Activated CD8-positive, alpha-beta memory T cell treated with anti-CD3 and anti-CD28 coated beads, Interleukin-2, amount 50 U/mL, for 1 hour (primary cell): Measurements from ENCODE around the gene MEGF10.

Experiments used
- DNase-seq: peaks from one replicate; pipeline ENCODE4 v3.0.0-alpha.2; 2020; ENCODE audit errors: extremely low read depth

MEGF10 gene

DNA sequence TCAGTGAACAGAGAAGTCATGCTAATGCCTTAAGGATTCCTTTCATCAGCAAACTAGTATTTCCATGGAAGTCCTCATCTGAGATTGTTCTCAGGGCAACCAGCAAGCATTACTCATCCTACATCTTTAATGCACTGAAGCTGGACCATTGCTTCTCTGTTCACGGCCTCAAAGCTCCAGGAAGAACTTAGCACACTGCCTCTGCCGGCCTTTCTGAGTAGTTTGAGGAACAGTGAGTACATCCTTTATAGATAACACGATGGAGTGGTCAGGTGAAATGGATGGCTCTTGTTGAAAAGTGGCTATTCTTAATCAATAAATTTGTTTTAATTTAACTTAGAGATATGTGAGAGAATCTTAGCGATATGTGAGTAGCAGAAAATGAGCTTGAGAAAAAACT is 35.8 kb downstream of the MEGF10 start:
- DNase-seq = no peak

DNA sequence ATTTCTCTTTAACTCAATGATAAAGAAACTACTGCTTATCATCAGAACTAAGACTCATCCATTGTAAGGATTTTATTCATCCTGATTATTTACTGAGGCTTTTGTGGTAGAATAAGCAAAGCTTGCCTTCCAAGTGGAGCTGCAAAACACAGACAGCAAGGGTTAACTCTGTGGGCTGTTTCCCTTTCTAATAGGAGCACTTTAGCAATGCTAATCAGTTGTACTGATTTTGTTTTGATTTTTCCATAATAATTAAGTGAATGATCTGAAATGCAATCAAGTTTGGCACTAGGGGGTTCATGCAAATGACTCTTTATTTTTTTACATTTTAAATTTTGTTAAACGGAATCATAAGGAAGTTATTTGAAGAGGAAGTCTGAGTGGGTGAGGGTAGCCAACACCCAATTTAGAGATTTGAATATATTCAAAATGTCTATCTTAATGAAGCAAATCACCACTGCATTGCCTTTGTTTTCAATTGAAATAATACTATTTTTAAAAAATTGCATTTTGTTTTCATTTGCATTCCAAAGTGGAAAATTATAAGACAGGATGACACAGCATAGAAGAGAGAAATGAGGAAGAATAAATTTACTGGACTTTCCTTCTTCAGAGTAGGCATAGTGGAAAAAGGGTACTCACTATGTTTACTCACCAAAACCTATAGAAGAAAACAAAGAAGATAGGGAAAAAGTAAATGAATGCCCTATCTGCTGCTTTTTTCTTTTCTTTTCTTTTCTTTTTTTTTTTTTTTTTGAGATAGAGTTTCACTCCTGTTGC is 36.6 kb downstream of the MEGF10 start:
- no peak for DNase-seq

DNA sequence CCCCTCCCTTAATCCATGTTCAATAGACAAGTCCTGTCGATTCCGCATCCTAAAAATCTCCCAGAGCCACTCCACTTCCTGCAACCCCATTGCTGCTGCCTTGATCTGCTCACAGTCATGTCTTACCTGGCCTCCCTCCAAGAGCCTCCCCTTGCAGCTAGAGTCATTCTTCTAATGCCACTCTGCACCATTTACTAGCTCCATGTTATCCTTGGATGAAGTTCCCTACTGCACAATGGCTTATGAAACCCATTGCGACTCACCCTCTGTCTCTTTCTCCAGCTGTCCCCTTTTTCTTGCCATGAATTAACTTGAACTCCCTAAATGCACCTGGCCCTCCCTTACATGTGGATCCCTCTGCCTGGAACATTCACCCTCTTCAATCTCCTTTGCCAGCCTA is 39.5 kb downstream of the MEGF10 start:
- DNase-seq = no peak

DNA sequence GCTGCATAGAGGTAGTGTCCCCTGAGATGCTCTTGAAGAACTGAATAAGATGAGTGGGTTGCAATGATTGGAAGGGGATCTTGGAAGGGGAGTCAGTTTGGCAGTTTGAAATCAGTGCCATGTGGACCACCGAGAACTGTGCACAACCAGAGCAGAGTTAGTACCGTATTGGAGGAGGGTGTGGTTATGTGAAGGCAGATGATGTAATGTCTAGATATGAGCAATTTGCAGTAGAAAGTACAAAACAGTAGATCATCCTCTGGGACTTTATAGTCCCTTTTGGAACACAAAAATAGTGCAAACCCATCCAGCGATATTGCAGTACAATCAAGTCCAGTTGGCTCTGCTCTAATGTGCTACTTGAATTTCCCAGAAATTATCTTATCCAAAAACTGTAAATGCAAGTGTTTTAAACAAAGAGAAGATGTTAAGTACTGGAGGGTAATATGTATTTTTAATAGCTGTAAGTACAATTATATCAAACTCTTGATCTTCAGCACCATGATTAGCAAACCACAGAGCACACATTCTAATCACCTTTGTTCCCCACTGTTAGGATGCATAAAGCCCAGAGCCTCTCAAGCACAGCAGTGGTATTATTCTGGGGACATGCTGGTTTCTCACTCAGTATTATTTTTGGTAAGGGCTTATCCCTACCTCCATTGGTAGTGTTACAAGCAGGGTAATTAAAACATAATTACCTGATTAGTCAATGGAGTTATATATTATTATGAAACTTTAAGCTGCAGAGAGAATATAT is 41.5 kb downstream of the MEGF10 start:
- DNase-seq = no peak

DNA sequence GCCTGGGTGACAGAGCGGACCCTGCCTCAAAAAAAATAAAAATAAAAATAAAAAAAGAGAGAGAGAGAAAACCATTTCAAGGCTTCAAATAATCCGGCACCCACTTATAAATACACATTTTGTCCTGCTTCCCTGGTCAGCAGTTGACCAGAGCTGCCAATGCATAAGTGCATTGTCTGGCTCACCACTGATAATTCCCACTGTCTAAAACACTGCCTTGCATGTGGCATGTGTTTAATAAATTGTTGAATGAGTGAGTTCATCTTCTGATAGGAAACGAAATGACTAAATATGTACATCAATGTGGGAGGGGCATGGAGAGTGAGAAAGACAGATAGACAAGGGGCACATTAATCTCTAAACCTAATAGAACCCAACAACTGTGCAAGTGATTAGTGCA is 42.9 kb downstream of the MEGF10 start:
- no peak for DNase-seq

DNA sequence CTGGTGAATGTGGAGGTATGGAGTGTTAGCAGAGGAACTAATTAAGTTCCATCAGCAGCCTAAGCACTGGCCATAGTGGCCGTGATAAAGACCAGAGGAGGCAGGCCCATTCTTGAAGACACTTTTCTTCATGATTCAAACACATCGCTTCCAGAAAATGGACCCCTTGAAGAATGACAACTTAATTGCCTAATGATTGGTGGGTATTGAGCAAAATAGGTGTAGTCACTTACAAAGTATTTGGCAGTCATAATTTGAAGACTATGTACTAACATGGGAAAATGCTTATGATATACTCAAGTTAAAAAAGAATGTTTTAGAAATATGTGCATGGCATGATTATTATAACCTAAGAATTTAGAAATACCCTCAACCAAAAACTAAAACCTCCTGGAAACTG is 44.8 kb downstream of the MEGF10 start:
- DNase-seq = no peak

DNA sequence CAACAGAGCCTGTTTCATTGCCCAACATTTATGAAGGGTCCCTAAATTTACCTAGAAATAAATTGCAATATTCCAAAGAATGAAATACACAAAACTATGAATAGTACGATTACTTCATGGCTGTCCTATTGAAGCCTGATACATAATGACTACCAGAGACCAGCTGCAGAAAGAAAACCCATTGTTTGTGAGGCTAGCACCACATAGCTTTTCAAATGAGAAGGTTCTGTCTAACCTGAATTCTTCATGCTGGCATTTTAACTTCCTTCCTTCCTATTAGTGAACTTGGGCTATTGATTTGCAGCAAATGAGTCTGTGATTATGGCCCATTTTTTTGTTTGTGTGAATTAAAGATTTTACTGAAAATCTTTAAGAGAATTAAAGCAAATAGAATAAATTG is 47.3 kb downstream of the MEGF10 start:
- no peak for DNase-seq

DNA sequence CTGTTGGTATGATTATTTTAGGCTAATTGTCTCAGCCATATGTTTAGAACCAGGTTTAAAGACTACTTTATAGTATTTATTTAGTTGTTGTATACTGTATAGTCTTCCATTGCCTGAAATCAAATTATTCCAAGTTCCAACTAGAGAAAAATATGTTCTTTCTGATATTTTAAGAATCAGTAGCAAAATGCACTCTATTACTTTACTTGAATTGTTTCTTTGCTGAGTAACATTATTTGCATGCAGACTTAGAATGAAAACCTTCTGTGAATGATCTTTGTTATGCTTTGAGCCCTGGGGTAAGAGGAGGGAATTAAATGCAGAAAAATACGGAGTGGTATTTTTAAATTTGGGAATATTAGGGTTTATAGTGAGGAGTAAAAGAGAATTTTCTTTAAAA is 47.9 kb downstream of the MEGF10 start:
- DNase-seq = no peak

DNA sequence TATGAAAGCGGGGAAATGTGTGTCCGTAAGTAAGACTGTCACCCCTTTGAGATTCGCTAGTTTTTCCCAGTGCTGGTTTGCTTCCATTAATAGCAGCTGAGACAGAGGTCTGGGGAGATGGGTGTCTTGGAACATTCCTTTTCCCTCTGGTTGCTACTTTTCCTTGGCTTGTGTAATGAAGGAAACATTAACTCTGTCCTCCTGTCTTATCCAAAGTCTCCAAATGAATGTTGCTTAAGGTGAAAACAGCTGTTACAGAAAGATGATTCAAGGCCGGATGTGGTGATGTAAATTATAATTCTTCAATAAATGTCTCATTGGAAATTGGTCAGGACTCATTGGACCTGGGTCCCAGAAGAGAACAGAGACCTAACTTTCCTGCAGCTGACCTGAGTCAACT is 50.0 kb downstream of the MEGF10 start:
- DNase-seq = no peak

DNA sequence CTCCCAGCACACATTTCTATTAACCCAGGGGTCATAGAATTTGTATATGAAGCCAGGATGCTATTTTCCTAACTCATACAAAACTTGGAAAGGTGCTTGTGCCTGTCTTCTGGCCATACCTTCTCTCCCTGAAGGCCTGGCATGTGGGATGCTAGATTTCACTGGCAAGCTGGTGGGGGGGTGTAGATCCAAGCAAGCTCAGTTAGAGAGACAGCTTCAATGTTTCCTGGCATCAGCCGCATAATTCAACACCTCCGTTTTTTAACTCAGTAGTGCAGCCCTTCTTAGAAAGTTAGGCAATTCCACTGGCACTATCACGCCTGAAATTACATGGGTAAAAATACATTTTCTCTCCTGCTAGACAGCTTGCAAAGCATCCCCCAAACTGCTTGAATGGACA is 51.8 kb downstream of the MEGF10 start:
- no peak for DNase-seq

DNA sequence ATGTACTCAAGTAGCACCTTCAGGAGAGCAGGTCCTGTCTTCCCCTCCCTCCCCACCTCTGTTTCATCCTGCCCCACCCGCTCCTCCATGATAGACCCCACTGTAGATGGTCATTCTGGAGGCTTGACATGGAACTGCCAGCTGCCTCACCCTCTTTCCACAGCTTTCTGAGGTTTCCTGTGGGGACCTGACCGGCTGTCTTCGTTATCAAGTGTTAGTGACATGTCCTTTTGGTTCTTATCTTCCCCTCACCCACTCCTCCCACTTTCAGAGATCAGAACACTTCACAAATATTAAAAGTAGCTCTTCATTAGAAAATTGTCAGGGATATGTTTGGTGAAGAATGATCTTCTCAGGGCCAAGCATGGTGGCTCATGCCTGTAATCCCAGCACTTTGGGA is 52.7 kb downstream of the MEGF10 start:
- no peak for DNase-seq

DNA sequence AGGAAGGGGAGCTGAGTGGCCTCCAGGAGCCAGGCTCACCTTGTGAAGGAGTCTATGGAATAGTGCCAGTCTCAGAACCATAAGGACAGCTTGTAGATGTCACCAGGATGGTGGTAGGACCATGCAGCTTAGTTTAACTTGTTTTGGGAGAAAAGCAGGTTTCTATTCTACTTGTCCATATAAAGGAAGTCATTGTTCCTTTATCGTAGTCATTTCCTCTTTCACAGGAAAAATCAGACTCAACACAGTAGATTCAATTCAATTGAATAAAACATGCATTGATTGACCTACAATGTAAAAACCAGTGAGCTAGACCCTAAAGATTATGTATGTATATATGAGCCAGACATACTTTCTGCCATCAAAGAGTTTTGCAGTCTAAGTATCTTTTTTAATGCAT is 53.3 kb downstream of the MEGF10 start:
- DNase-seq = no peak

DNA sequence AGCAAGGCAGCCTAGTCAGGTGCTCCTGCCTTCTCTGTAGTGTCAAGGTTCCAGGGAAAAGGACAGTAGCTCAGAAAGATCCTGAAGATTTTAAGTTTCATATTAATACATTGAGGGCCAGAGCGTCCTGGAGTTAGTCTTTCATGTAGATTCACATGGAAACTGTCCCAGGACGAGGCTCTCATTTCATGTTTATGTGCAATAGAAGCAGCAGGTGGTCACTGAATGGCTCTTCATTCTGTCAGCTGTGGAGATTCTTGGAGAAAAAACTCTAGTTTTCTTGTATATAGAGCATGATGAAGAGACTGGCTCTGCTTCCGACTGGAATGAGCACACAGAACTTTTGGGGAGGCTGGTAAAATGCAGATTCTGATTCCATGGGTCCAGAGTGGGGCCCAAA is 54.3 kb downstream of the MEGF10 start:
- no peak for DNase-seq

DNA sequence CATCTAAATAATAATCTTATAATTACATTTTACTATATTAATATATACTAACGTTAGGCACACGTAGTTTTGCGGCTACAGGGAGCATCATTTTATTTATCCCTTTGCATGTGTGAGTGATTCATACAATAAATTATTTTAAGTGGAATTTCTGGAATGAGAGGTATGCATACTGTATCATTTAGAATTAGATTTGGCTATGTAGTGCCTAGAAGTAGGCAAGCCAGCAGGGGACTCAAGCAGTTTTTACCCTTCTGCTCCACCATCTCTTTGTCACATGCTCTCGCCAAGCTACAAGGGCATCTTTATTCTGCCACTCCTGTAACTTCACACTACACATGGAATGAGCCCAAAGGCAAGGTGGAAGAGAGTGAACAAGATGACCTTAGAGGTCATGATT is 60.8 kb downstream of the MEGF10 start:
- DNase-seq = no peak

DNA sequence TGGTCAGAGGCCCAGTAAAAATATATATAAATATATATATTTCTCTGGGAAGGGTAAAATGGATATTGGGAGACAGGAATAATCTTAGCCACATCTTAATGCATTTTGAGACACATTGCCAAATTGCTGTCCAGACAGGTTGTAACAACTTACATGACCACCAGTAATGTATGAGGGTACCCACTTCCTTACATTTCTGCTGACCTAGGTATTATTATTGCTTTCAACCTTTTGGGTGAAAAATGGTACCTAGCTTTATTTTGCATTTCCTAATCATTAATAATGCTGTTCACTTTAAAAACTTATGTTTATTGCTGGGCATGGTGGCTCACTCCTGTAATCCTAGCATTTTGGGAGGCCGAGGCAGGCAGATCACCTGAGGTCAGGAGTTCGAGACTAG is 61.5 kb downstream of the MEGF10 start:
- no peak for DNase-seq

DNA sequence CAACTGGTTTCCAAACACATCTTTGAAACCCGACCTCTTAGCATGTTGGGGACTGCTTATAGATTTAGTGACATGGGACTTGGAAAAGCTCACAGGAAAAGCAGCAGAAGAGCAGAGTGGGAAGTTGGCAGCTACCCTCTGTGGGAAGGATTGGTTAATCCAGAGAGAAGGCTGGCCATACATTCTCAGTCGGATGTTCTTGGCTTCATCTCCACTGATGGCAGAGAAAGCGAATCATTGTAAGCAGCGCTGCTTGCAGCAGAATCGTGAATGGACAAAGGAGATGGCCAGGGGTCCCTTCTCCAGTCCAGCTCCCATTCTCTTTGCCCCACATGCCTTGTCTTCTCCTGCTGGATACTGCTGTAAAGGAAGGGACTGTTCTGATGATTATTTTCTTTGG is 62.7 kb downstream of the MEGF10 start:
- no peak for DNase-seq

DNA sequence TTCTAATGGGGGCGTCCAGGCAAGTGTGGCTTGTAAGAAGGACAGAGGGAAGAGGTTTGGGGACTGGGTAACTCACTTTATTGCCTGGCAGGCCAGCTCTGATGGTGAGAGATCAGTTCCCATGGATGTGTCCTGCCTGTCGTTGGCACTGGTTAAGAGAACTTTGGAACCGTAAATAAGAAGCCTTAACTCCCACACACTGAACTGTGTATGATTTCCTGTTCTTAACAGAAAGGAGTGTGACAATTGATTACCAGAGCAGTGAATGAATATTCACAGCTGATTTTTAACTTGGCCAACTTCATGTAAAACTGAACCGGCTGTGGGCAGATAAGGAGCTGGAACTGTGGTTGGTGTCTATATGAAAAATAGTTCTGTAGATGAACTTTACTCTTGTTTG is 63.2 kb downstream of the MEGF10 start:
- no peak for DNase-seq

DNA sequence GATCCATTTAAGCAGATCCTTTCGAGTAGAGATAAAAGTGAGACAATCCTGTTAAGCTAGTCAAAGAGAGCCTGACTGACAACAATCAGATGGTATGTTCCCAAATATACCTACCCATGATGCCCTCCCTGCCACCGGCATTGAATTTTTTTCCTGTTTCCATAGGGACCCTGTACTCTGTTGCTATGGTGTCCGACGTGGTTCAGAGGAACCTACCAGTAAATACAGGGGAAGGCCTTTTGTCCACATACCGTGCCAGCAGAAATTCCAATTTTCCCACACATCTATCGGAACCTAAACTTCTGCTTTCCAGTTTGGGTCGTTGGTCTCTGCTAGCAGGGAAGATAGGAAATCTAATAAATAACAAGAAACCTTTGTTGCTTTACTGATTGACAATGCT is 64.7 kb downstream of the MEGF10 start:
- no peak for DNase-seq

DNA sequence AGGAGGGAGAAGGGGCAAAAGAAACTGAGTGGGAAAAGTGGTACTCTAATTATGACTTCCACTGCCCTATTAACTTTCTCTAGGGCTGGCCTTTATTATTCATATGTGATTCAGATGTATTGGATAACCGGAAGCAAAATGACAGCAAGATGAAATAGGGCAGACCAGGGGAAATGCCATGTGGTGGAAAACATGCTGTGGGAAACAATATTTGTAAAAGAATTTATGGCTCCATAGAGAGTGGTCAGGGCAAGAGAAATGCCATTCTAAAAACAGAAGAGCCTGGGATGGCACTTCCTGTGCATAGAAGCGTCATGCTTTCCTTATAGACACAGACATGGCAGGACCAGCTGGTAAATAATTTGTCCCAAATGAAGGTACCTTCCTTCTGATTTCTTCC is 67.7 kb downstream of the MEGF10 start:
- DNase-seq = no peak

DNA sequence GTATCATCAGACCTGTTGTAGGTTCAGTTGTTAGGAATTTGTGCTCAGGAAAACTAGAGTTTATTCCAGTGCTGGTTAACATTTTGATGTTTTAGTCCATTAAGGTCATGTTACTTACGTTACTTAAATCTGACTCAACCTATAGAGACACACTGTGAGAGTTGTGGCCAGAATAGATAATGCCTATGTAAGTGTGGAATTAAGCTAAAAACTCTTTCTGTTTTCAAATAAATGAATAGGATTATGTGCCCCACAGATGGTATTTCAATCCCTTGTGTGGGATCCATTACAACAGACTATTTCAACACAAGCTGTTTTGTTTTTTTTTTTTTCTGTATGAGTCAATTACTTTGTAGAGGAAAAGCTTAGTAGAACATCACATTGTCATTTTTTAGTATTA is 68.1 kb downstream of the MEGF10 start:
- DNase-seq = no peak

DNA sequence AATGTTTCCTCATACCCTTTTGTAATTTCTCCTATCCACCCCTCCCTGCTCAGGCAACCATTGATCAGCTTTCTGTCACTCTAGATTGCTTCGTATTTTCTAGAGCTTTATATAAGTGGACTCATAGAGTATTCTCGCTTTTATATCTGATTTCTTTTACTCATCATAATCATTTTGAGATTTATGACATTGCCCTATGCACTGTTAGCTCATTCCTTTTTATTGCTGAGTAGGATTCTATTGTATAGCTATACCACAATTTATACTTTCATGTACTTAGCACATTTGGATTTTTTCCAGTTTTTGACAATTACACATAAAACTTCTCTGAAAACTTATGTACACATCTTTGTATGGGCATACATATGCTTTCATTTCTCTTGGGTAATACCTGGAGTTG is 68.9 kb downstream of the MEGF10 start:
- DNase-seq = no peak

DNA sequence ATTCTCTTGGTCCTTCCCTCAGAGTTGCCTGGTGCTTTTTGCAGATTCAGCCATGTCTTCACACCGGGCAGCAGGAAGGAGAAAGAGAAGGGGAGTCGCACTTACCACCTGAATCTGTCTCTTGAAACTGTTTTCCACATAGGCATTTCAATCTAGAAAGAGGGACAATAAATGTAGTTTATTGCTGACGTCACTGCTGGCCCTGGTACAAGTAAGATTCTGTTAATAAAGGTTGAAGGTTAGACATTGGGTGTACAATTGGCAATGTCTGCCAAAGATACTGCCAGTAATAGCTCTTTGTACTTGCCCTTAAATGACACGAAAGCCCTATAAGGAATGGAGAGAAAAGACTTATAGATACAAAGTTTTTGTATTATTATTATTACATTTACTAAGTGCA is 72.8 kb downstream of the MEGF10 start:
- no peak for DNase-seq

DNA sequence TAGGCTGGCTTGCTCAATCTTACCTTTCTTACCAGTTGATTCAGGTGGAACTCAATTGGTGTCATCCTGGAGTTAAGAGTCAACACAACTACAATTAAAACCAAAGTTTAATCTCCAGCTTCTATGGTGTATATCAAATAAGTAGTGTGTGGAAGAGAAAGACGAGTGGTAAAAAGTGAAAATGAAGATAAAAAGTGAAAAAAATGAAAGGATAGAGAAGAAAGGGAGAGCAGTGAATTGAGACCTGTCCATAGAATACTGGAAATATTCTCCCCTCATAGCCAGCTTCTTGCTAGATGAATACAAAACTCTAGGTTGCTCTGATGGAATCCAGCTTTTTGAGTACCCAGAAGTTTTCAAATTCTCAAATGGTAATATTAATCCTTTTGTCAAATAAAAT is 76.4 kb downstream of the MEGF10 start:
- no peak for DNase-seq
